Cerebellar cortex (tissue), 1 donor: ENCODE measurements around the gene PLA2G4A.

ENCODE experiments used
- DNase-seq: peaks from one replicate; pipeline ENCODE4 v3.0.0-alpha.2; 2015; ENCODE audit warnings: low spot score

The PLA2G4A gene

GRCh38 chr1:187027253-187027652 is 198.5 kb downstream of the PLA2G4A start:
- DNase-seq = no peak

- no peak for DNase-seq
These were observed 203.7 kb downstream of the PLA2G4A start for GRCh38 chr1:187032316-187032981.

GRCh38 chr1:187032982-187033692 is 204.4 kb downstream of the PLA2G4A start:
- DNase-seq = no peak

GRCh38 chr1:187033693-187034390 is 205.1 kb downstream of the PLA2G4A start:
- no peak for DNase-seq

- DNase-seq = no peak
These were observed 205.8 kb downstream of the PLA2G4A start for GRCh38 chr1:187034501-187034900.

GRCh38 chr1:187037973-187038553 is 209.3 kb downstream of the PLA2G4A start:
- no peak for DNase-seq
